Stimulated activated CD4-positive, alpha-beta T cell treated with anti-CD3 and anti-CD28 coated beads, Interleukin-1b, Interleukin-23, amount 100 ng/mL, for 4 hours (primary cell): ENCODE results near the gene PDE4D.
A peak's percentile ranks its signal among the peaks of the same experiment; 100 is the strongest.

Experiments
- DNase-seq, 2 donors: peaks; one replicate each; pipeline ENCODE4 v3.0.0-alpha.2; 2020; ENCODE audit warnings: low read depth in 2 of 2

Gene PDE4D

GRCh38 chr5:59216841-59217240 lies 676.7 kb downstream of the PDE4D start:
- no peak for DNase-seq

DNA sequence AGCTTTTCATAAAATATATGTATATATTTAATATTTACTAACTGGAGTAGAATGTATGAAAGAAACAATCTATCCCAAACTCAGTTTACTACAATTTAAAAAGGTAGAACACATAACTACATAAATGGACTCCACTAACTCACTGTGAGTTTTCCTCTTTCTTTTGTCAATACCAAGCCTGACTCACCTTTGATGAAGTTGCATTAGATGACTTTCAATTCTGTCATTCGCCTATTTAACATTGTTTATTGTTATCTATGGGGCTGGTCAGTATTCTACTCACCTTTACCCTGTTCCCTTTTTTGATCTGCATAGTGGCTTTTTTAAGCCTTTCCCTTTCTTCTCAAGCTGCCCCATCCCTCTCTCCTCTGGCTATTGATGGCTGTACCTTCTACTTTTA lies 680.9 kb downstream of the PDE4D start:
- no peak for DNase-seq

GRCh38 chr5:59209758-59210359 lies 683.7 kb downstream of the PDE4D start:
- DNase-seq = no peak

GRCh38 chr5:59208474-59208873 lies 685.1 kb downstream of the PDE4D start:
- DNase-seq = no peak

GRCh38 chr5:59207401-59207800 lies 686.1 kb downstream of the PDE4D start:
- DNase-seq = no peak

DNA sequence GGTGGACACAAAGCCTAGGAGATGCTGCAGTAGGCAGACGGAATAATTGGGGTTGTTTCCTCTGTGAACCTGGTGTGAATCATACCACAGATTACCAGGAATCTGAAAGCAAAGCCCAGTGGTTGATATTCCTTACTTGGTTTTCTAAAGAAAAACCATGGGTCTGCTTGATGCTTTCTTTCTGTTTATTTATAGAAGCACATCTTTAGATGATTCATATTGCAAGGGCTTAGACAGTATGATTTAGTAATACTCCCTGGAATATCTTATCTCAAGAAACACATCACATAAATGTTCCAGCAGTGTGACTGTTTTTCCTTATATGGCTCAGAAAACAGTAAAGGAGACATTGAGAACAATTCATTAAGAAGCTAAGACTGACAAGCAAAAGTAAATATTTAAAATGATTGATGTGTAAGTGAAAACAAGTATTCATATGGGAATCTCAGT lies 687.4 kb downstream of the PDE4D start:
- DNase-seq = no peak

DNA sequence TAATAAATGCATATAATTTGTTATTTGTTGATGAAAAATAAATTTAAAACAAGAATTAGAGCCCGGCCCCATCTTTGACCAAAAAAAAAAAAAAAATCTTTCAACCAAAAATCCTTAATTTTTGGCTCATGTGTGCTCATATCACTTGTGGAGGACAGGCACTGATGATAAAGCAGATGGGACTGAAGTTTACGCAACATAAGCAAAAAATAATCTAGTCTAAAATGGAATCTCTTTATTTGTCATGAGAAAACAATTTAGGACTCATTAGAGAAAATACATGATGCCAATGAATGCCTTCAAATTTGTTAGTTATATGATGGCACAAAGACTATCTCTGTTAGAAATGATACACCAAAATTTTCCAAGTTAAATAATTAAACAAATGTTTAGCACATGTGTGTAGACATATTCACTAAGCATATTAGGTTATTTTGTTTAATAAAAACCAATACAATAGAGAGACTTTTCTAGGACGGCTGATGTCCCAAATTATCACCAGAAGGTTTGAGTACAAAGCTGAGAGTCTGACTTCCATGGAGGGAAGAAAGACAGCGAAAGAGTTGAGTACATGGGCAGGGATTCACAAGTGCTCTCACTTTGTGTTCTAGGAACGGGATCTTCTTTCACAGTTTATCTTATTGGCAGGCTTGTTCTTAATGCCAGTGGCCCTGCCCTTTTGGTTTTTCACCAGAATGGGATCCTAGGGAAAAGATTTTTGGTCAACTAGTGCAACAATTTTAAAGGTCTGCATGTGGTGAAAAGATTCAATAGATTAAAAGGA lies 689.2 kb downstream of the PDE4D start:
- no peak for DNase-seq

DNA sequence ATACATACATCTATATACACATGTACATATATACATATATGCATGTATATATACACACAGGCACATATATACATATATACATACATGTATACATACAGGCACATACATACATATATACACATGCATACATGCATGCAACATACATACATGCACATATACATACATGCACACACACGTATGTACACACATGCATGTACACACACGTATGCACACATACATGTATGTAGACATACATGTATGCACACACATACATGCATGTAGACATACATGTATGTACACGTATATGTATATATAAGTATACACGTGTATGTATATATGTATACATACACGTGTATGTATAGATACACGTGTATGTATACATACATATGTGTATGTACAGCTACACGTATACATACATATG lies 693.7 kb downstream of the PDE4D start:
- DNase-seq = no peak

DNA sequence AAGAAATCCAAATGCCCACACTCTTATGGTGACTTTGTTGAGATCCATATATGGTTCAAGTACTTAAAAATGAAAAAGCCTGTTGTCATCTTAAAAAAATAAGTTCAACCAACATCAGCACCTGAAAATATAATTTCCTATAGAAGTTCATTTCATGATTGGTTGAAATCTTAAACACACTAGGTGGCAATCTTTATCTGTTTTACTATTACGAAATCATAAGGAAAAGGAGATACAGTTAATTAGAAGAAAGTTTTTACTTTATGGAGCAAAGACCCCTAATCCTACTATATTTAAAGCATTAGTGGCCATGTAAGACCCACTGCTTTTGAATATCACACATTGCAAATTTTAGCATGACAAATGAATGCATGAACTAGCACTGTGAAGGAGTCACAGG lies 694.7 kb downstream of the PDE4D start:
- DNase-seq = no peak

DNA sequence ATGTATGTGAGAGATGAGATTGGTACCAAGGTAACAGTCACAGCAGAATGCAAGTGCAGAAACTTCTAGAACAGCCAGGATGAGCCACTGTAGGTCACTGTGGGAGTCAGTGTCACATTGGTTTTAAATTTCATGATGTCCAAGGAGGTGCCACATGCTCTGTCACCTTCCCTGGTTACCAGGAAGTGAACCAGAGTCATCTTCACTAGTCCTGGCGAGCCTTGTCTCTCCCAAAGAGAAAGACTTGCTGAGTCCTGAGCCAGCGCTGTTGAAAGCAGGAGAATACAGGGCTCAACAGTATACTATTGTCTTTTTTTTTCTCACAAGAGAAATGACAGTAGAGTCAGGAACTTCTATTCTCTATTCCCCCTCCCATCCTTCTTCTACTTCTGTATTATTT lies 695.2 kb downstream of the PDE4D start:
- DNase-seq = no peak

GRCh38 chr5:59197911-59198310 lies 695.6 kb downstream of the PDE4D start:
- DNase-seq = no peak

DNA sequence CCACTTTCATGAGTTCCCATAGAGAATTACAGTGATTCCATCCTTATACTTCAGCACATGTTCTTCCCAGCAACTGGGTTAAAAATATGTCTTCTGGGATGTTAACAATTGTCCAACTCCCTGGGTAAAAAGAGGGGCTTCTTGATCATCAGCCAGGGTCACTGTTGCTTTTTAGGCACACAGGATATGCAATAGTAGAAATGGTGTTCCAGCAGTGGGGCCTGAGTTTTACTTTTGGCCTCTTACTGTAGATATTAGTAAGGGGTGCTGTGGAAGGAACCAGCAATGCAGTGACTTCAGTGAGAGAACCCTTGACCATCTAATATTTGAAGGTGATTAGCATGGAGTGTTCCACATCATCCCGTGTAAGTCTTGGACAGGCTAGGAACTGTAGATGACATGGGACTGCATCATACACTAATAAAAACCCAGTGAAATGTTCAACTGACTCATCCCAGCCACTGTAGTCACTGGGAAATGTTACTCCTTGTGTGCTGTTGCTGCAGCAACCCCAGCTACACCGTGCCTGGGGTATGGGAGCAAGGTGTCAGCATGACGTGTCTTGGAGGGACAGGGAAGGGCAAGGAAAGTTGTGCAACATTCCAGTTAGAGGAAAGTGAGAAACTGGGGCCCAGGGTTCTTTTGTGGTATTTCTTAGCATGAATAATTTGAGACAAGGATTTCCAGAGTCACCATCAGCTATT lies 699.8 kb downstream of the PDE4D start:
- DNase-seq = no peak

DNA sequence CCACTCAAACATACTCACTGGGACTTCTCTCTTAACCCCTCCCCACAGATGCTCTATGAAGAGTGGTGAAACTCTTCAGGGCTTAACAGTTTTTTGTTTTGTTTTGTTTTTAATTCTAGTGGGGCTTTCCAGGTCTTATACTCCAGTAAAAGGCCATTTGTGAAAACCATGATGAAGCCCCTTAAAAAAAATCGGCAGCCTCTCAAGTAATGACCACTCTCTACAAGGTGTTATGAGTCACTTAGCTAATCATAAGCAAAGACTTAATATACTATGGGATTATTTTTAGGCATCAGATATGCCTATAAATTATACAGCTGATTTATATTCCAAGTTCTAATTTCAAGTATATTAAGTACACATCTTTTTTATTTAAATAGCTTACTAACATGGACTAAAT lies 702.8 kb downstream of the PDE4D start:
- no peak for DNase-seq

- no peak for DNase-seq
Observed at GRCh38 chr5:59189472-59190244, 703.9 kb downstream of the PDE4D start.

DNA sequence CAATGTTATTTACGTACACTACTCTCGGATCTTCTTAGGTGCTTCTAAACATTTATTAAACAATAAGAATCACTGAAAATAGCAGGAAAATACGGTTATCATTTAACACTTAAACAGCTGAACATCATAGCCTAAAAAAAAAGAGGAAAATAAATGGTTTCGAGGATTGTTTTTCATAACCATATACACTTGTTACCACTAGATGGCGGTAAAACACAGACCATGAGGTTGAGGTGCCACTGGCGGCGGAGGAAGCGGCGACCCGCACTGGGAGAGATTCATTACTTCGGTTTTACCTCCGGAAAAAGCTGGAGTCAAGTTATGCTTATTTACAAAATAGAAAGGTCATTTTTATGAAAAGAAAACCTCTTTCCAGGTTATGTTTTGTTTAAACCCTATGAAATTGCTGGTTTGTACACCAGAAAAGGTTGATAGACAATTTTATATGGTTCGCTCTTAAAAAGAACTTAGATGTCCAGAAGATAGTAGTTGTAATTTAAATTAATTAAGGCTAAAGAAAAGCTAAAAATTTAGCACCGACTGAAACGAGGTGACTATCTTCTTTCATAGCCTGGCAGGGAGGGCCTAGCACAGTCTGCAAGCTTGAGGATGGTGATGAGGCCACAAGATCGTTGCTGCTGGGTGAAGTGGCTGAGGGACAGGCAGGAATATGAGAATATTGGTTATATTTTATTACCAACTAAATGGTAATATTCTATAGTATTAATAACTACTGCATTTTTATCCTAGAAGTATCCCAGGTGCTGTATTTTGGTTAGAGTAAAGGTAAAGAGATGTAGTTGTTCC lies 704.9 kb downstream of the PDE4D start:
- DNase-seq = peak; percentile 35 to 54

- DNase-seq = no peak
Observed at GRCh38 chr5:59187857-59188256, 705.7 kb downstream of the PDE4D start.

GRCh38 chr5:59186623-59187022 lies 706.9 kb downstream of the PDE4D start:
- no peak for DNase-seq

DNA sequence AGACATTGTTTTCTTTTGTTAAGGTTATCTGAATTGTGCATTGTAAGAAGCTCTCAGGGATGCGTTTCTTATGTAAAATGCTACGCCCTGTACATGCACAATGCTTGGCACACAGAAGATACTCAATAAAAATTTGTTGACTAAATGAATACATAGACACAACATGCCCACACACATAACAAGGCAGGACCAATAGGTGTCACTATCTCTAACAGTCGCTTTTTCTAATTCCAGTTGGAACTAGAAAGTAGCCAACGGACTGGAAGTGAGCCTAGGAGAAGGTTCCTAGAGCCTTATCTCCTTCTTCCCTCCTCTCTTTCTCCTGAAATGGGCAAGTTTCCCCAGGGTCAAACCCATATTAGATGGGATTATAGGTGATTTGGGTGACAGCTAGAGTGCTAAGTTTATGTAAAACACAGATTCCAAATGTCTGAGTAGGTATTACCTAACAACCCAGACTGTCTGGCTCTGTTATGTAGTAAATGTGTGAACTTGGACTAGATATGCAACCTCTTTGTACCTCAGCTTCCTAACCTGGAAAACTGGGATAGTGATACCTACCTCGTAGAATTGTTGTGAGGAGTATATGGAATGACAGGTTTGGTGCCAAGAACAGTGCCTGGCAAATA lies 707.7 kb downstream of the PDE4D start:
- no peak for DNase-seq

- DNase-seq = no peak
Observed at GRCh38 chr5:59184769-59185168, 708.8 kb downstream of the PDE4D start.

GRCh38 chr5:59182760-59183159 lies 710.8 kb downstream of the PDE4D start:
- DNase-seq = no peak

DNA sequence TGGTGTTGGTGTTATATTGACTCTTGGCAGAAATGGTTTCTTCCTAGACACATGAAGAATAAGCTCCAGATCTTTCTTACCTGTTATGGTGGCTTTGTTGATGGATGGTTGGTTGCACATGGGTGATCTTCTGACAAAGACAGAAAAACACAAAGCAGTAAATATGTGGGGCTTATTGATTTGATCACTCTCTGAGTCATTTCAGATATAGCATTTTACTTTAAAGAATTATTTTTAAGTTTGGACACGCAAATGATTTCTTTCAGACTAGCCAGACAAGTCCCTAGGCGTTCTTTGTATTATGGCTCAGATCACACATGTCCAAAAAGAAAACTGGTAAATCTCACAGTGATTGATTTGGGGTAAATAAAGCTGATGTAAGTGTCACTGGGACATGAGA lies 713.0 kb downstream of the PDE4D start:
- no peak for DNase-seq
